ENCODE measurements around the gene SLC22A9.
"Not testable (repeated sequence)": the region's sequence is repeated elsewhere in the genome, so short reads cannot be mapped to it uniquely, and the experiment has no call there.

The SLC22A9 gene

GRCh38 chr11:63369165-63369970 is at the start of gene SLC22A9:
Gene SLC22A9, plus strand, starts transcription at chr11:63369785. Its CDS starts 272 bp downstream, at chr11:63370057.
- DNase-seq: no peak

GRCh38 chr11:63321723-63322122 is 47.9 kb upstream of the SLC22A9 start:
- no peak for DNase-seq

- not testable (repeated sequence) for DNase-seq
Measured at GRCh38 chr11:63335089-63335488, 34.5 kb upstream of the SLC22A9 start.

DNA sequence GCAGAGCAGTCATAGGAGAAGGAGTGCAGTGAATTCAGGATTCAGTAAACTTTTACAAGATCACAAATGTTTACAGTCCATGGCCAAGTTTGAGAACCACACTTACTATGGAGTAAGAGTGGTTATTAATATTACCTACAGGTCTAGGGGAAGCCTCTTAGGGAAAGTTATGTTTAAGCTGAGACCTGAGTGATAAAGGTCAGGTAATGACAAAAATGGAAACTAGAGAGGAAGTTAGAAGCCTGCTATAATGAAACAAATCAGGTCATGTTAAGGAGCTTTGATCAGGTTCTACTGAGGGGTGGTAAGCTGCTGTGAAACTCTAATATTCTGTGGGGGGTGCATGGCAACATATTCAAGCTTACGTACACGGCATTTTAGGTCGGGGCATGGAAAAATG is 32.5 kb upstream of the SLC22A9 start:
- DNase-seq: no peak

GRCh38 chr11:63343130-63343529 is 26.5 kb upstream of the SLC22A9 start:
- no peak for DNase-seq

DNA sequence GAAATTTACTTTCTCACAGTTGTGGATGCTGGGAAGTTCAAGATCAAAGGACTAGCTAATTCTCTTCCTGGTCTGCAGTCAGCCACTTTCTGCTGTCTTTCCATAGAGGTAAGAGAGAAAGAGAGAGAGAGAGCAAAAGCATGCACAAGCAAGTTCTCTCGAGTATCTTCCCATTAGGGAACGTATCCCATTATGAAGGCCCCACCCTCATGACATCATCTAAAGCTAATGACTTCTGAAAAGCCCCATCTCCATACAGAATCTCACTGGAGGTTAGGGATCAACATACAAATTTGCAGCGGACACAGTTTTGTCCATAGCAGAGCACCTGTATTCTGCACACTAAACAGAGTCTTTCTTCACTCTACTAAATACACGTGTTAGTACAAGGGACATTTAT is 17.4 kb upstream of the SLC22A9 start:
- no peak for DNase-seq

- no peak for DNase-seq
Measured at GRCh38 chr11:63362196-63362793, 7.3 kb upstream of the SLC22A9 start.

DNA sequence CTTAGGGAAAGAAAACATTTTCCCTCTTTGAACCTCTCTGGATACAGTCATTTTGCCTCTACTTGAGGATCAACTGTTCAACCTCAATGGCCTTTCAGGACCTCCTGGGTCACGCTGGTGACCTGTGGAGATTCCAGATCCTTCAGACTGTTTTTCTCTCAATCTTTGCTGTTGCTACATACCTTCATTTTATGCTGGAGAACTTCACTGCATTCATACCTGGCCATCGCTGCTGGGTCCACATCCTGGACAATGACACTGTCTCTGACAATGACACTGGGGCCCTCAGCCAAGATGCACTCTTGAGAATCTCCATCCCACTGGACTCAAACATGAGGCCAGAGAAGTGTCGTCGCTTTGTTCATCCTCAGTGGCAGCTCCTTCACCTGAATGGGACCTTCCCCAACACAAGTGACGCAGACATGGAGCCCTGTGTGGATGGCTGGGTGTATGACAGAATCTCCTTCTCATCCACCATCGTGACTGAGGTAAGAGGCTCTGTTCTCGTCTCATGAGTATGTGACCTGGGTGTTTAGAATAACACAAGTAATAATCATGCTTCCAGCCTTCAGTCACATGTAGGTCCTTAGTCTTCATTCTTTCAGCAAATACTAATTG is 495 bp downstream of the SLC22A9 start:
- no peak for DNase-seq

DNA sequence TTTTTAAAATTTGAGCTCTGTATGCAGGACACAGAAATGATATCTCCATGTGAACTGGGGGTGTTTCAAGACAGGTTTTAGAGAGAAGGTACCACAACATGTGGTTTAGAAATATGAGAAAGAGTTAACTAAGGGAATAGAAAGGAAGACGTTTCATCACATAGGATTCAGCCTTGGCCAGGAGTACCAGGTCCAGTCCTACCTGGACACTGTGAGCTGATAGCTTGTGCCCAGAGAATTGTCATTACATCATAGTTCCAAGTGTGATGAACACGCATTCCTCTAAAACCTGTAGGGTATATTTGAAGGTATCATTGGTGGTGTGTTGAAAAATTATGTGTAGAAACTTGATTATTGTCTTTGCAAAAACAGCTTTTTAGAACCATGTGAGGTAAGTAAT is 1.8 kb downstream of the SLC22A9 start:
- DNase-seq: no peak

- no peak for DNase-seq
Measured at GRCh38 chr11:63375434-63375833, 5.8 kb downstream of the SLC22A9 start.

DNA sequence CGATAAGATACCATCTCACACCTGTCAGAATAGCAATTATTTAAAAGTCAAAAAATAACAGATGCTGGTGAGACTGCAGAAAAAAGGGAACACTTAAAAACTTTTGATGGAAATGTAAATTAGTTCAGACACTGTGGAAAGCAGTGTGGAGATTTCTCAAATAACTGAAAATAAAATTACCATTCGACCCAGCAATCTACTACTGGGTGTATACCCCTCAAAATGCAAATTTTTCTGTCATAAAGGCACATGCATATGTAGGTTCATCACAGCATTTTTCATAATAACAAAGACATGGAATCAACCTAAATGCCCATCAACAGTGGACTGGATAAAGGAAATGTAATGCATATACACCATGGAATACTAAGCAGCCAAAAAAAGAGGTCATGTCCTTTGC is 10.5 kb downstream of the SLC22A9 start:
- no peak for DNase-seq

GRCh38 chr11:63395697-63396096 is 26.1 kb downstream of the SLC22A9 start:
- no peak for DNase-seq

DNA sequence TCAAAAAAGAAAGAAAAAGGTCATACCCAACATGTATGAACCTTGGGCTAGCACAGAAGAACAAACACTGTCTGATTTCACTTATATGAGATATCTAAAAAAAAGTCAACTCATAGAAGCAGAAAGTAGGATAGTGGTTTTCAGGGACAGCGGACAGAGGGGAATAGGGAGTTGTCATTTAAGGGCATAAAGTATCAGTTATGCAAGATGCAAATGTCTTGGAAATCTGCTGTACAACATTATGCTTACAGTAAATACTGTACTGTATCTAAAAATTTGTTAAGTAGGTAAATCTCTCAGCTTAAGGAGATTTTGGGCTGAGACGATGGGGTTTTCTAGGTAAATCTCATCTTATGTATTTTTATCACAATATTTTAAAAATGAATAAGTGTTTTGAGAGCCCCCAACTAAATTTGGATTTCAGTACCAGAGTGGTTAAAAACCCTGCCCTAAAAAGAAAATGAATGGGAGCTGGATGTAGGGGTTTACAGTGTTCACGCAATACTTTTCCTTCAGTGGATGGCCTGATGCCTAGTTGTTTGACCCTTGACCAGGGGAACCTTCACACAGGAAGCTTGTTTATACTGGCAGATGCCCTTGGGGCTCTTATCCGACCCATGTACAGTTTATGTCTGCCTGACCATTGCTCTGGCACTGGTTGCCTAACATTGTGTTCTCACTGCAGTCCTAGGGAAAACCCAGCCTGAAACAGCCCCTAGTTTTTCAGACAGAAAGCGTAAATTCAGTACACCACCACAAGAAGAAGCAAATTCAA is 34.8 kb downstream of the SLC22A9 start:
- no peak for DNase-seq

- no peak for DNase-seq
Measured at GRCh38 chr11:63405114-63405513, 35.5 kb downstream of the SLC22A9 start.

DNA sequence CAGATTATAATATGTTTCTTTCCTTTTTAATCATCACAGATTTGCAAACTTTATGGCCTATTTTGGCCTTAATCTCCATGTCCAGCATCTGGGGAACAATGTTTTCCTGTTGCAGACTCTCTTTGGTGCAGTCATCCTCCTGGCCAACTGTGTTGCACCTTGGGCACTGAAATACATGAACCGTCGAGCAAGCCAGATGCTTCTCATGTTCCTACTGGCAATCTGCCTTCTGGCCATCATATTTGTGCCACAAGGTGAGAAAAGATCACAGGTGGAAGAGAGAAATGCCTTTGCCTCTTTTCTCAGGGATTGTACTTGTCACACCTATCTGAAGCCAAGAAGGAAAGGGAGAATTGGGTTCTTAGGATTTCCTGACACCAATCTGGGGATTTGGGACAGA is 36.9 kb downstream of the SLC22A9 start:
- DNase-seq: no peak

DNA sequence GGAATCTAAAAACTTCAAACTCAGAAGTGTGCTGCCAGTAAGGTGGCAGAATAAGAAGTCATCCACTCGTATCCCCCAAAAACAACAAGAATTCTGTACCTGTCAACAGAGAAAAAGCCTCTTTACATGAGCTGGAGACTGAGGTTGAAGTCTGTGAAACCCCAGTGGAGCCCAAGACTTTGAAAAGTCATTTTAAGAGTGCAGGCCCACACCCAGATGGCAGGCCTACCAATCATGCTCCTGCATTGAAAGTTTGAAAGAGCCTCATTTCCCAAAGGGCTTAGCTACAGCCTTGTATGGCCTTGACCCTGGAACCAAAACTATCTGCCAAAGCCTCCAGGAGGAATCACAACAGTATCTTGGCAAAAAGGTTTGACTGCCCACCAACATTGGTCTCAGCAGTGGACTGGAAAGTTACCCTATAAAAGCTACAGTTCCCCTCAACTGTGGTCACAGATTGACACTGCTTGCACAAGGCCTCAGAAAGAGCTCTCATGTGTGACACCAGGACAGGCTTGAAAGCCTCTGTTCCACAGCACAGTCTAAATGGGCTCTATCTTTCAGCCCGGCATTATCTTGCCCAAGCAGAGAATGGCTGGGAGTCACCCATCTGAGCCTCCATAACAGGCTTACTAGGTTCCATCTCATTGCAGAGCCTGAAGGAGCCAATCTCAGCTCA is 47.7 kb downstream of the SLC22A9 start:
- DNase-seq: no peak

- DNase-seq: no peak
Measured at GRCh38 chr11:63427971-63428508, 58.5 kb downstream of the SLC22A9 start.

GRCh38 chr11:63430731-63431130 is 61.1 kb downstream of the SLC22A9 start:
- not testable (repeated sequence) for DNase-seq

- not testable (repeated sequence) for DNase-seq
Measured at GRCh38 chr11:63435351-63435750, 65.8 kb downstream of the SLC22A9 start.

DNA sequence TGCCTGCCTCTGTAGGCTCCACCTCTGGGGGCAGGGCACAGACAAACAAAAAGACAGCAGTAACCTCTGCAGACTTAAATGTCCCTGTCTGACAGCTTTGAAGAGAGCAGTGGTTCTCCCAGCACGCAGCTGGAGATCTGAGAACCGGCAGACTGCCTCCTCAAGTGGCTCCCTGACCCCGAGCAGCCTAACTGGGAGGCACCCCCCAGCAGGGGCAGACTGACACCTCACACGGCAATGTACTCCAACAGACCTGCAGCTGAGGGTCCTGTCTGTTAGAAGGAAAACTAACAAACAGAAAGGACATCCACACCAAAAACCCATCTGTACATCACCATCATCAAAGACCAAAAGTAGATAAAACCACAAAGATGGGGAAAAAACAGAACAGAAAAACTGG is 66.2 kb downstream of the SLC22A9 start:
- DNase-seq: not testable (repeated sequence)

- DNase-seq: no peak
Measured at GRCh38 chr11:63443714-63444113, 74.1 kb downstream of the SLC22A9 start.
